H1 (cell line): ENCODE results near the gene MICALL2. TPM values are rescaled to one million over a fixed set of nuclear protein-coding genes. Genes with fewer than 3 reads are reported as not detected.

ENCODE experiments used
- ASH2L ChIP-seq: fragments of 200-600, 300-600 bp; sonication (generic); IDR thresholded peaks from one replicate; pipeline ENCODE4 v1.7.1; 2017; ENCODE audit warnings: low read length
- BACH1 ChIP-seq: IDR thresholded peaks from 2 replicates; pipeline ENCODE4 v1.6.1; 2012; ENCODE audit warnings: low read length, improper control_type of control experiment
- CEBPB ChIP-seq: IDR thresholded peaks from 2 replicates; pipeline ENCODE4 v1.6.1; 2012; ENCODE audit warnings: low read depth, low read length
- CHD7 ChIP-seq: fragments of 300-600 bp; sonication (generic); IDR thresholded peaks from 2 replicates; pipeline ENCODE4 v1.7.1; 2012; ENCODE audit warnings: low read length, moderate library complexity, mild to moderate bottlenecking, inconsistent platforms; ENCODE audit not compliant: insufficient replicate concordance
- CREB1 ChIP-seq: IDR thresholded peaks from 2 replicates; pipeline ENCODE4 v1.6.1; 2012; ENCODE audit warnings: inconsistent platforms
- MAFK ChIP-seq: IDR thresholded peaks from 2 replicates; pipeline ENCODE4 v1.6.1; 2012; ENCODE audit warnings: low read depth, mild to moderate bottlenecking, improper control_type of control experiment, low read length
- NANOG ChIP-seq: IDR thresholded peaks from 2 replicates; pipeline ENCODE4 v1.6.1; 2011; ENCODE audit warnings: low read length, low read depth, mild to moderate bottlenecking, inconsistent platforms; ENCODE audit not compliant: insufficient read depth, poor library complexity, severe bottlenecking
- RFX5 ChIP-seq: IDR thresholded peaks from 2 replicates; pipeline ENCODE4 v1.6.1; 2011; ENCODE audit warnings: low read depth, low read length, improper control_type of control experiment, borderline replicate concordance
- SIRT6 ChIP-seq: IDR thresholded peaks from one replicate; pipeline ENCODE4 v1.7.1; 2012; ENCODE audit warnings: low read length, inconsistent platforms
- SIX5 ChIP-seq: IDR thresholded peaks from 2 replicates; pipeline ENCODE4 v1.6.1; 2011; ENCODE audit warnings: mild to moderate bottlenecking, low read depth, low read length
- SP2 ChIP-seq: IDR thresholded peaks from 2 replicates; pipeline ENCODE4 v1.6.1; 2012; ENCODE audit warnings: mild to moderate bottlenecking, low read length, inconsistent platforms
- SP4 ChIP-seq: IDR thresholded peaks from 2 replicates; pipeline ENCODE4 v1.6.1; 2012; ENCODE audit warnings: low read length, inconsistent platforms
- ZNF274 ChIP-seq: IDR thresholded peaks from 2 replicates; pipeline ENCODE4 v1.7.0; 2012; ENCODE audit warnings: low read length, borderline replicate concordance; ENCODE audit errors: extremely low read depth
- polyA plus RNA-seq, 7 experiments: library from polyadenylated mRNA; depleted of rRNA in 3 of 7; stranded (reverse) in 5 of 7; unstranded in 2 of 7; fragments of >200 nt in 5 of 7; fragments of 200-250 nt in 2 of 7; gene quantifications; 1 replicate in 5 of 7; 2 replicates in 1 of 7; 4 replicates in 1 of 7; pipeline versions ENCODE4 v1.2.1 to v1.2.3, GENCODE V29; 2011 to 2013; ENCODE audit warnings: missing spikeins in 2 of 7, mixed read lengths in 2 of 7
- total RNA-seq: library from RNA; stranded (reverse); fragmentation: NEBNext Ultra II Directional; extraction: Animal tissue kit (Norgen Biotek cat#: 25700); gene quantifications from 2 replicates; pipeline ENCODE4 v1.2.1, GENCODE V29; 2021

The MICALL2 gene
- total and polyA plus RNA-seq, 2 of the 8 experiments (the other 6 are each of a cell fraction or from before 2014, with no cell fraction given) = 5.3 to 8.5 TPM

DNA sequence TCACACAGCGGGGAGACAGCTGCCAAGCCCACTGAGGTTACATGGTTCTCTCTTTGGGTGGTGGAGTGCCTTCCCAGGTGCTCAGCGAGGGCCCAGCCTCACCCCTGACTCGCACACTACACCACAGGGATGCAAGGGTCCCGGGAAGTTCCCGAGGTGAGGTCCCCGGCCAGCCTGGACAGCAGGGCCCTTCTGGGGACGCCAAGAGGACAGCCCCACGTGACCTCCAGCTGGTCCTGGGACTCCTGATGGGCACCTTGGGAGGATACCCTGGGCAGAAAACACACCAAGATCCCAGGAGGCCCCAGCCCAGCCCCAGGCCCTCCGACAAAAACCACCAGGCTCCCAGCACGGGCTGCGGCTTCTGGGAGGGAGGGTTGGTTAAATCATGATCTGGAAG is 8.3 kb downstream of the MICALL2 start (continued):
- no peak for TF ChIP-seq CHD7
- no peak for TF ChIP-seq SIRT6
- TF ChIP-seq MAFK = no peak
- no peak for TF ChIP-seq CREB1
- TF ChIP-seq SIX5 = no peak
- no peak for TF ChIP-seq NANOG
- TF ChIP-seq CEBPB = no peak
- TF ChIP-seq ZNF274 = no peak
- TF ChIP-seq ASH2L = no peak
- TF ChIP-seq RFX5 = no peak
- TF ChIP-seq SP4 = no peak
- TF ChIP-seq BACH1 = no peak
- no peak for TF ChIP-seq SP2
